Measurements from ENCODE around the gene MAGI2.
"Not testable (repeated sequence)": the region's sequence is repeated elsewhere in the genome, so short reads cannot be mapped to it uniquely, and the experiment has no call there.

MAGI2 gene

GRCh38 chr7:79451580-79451979, 1.9 kb downstream of the MAGI2 start:
- no peak for DNase-seq (ENCODE audit: low read depth)

- DNase-seq (ENCODE audit: low read depth): not testable (repeated sequence)
Measured at GRCh38 chr7:79442766-79443165, 10.7 kb downstream of the MAGI2 start.

GRCh38 chr7:79436378-79436777, 17.1 kb downstream of the MAGI2 start:
- no peak for DNase-seq (ENCODE audit: low read depth)

GRCh38 chr7:79434867-79435266, 18.6 kb downstream of the MAGI2 start:
- DNase-seq (ENCODE audit: low read depth): no peak

- no peak for DNase-seq (ENCODE audit: low read depth)
Measured at GRCh38 chr7:79434098-79434497, 19.4 kb downstream of the MAGI2 start.

- no peak for DNase-seq (ENCODE audit: low read depth)
Measured at GRCh38 chr7:79430391-79430790, 23.1 kb downstream of the MAGI2 start.

GRCh38 chr7:79425665-79426064, 27.8 kb downstream of the MAGI2 start:
- DNase-seq (ENCODE audit: low read depth): no peak

GRCh38 chr7:79421751-79422150, 31.7 kb downstream of the MAGI2 start:
- DNase-seq (ENCODE audit: low read depth): no peak

- DNase-seq (ENCODE audit: low read depth): no peak
Measured at GRCh38 chr7:79420464-79420863, 33.0 kb downstream of the MAGI2 start.

GRCh38 chr7:79414910-79415309, 38.6 kb downstream of the MAGI2 start:
- no peak for DNase-seq (ENCODE audit: low read depth)

GRCh38 chr7:79412915-79413314, 40.6 kb downstream of the MAGI2 start:
- DNase-seq (ENCODE audit: low read depth): no peak

- no peak for DNase-seq (ENCODE audit: low read depth)
Measured at GRCh38 chr7:79412438-79412837, 41.0 kb downstream of the MAGI2 start.

- DNase-seq (ENCODE audit: low read depth): no peak
Measured at GRCh38 chr7:79410345-79410744, 43.1 kb downstream of the MAGI2 start.

GRCh38 chr7:79407351-79407750, 46.1 kb downstream of the MAGI2 start:
- DNase-seq (ENCODE audit: low read depth): no peak

- DNase-seq (ENCODE audit: low read depth): no peak
Measured at GRCh38 chr7:79406371-79406770, 47.1 kb downstream of the MAGI2 start.

- DNase-seq (ENCODE audit: low read depth): no peak
Measured at GRCh38 chr7:79405368-79405767, 48.1 kb downstream of the MAGI2 start.

GRCh38 chr7:79403879-79404278, 49.6 kb downstream of the MAGI2 start:
- DNase-seq (ENCODE audit: low read depth): no peak

GRCh38 chr7:79403451-79403850, 50.0 kb downstream of the MAGI2 start:
- no peak for DNase-seq (ENCODE audit: low read depth)

- DNase-seq (ENCODE audit: low read depth): no peak
Measured at GRCh38 chr7:79401254-79401653, 52.2 kb downstream of the MAGI2 start.

- no peak for DNase-seq (ENCODE audit: low read depth)
Measured at GRCh38 chr7:79400222-79400621, 53.2 kb downstream of the MAGI2 start.

- no peak for DNase-seq (ENCODE audit: low read depth)
Measured at GRCh38 chr7:79398138-79398749, 55.2 kb downstream of the MAGI2 start.

- DNase-seq (ENCODE audit: low read depth): no peak
Measured at GRCh38 chr7:79386688-79387422, 66.6 kb downstream of the MAGI2 start.

GRCh38 chr7:79381921-79382320, 71.5 kb downstream of the MAGI2 start:
- DNase-seq (ENCODE audit: low read depth): no peak

- DNase-seq (ENCODE audit: low read depth): no peak
Measured at GRCh38 chr7:79377097-79377496, 76.4 kb downstream of the MAGI2 start.
